ENCODE results near the gene FBLN7.

Gene FBLN7

DNA sequence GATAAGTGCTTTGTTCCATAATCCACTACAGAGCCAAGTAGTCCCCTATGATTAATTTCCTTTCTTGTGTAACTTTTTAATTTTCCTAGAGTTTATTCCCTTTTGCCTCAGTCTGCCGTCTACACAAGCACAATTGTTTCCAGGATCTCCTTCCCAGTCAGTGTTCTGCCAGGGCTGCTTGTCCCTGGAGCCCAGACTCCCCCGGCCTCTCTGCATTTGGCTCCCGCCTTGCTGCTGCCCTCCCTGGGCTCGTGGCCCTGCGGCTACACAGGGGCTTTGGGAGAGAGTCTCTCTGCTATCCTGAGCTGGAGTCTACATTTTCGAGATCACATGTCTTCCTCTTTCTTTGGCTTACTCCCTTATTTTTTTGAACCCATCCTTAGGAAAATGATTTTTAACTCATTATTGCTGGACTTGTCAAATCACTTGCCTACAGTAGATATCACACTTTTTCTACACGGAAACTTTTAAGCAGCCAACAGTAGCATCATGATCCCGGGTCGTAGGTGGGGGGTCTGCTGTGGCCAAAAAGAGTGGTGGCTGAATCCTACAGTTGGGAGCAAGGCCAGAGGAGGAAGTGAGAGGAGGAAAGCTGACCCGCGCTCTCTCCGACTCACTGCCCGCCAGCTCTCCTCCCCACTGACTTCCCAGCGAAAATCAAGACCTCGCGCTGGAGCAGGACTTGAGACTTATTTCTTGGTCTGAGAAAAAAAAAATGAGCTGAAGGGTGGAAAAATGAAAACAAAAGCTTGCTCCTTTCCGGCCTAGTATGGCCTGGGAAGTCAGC is 9.4 kb downstream of the FBLN7 start:
- H3K9me3 ChIP-seq (ENCODE audit: low read length): no peaks in the 10 kb centered on the region
- no peaks in the 10 kb centered on the region for H3K27me3 ChIP-seq (ENCODE audit: insufficient read depth, low read length)
- H2AFZ ChIP-seq (ENCODE audit: low read depth, low read length): no peak overlapping the region
- H3K4me1 ChIP-seq (ENCODE audit: insufficient read depth, low read length): peaks cover 17% of the 10 kb centered on the region
- H3K4me3 ChIP-seq (ENCODE audit: low read length): no peak overlapping the region
- H3K36me3 ChIP-seq (ENCODE audit: insufficient read depth, low read length): no peaks in the 10 kb centered on the region

DNA sequence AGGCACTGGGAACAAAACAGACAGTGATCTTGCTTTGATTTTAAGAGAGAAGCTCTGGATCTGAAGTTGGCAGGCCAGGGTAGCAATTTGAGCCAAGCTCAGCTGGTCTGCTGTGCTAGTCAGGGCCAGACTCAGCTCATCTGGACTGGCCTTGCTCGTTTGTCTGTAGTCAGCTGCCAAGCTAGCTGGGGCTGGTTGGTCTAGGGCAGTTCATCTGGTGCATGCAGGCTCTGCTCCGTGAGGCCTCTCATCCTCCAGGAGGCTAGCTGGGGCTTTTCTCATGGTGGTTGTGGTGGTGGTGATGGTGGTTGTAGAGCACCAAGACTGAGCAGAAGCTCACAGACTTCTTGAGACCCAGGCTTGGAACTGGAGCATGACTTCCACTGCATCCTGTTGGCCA is 10.3 kb downstream of the FBLN7 start:
- Histone ChIP-seq H2AFZ (ENCODE audit: low read depth, low read length) (no peak overlapping the region), H3K36me3 (ENCODE audit: insufficient read depth, low read length) (no peaks in the 10 kb centered on the region), H3K27me3 (ENCODE audit: insufficient read depth, low read length) (no peaks in the 10 kb centered on the region), H3K9me3 (ENCODE audit: low read length) (no peaks in the 10 kb centered on the region), H3K4me3 (ENCODE audit: low read length) (no peak overlapping the region), H3K4me1 (ENCODE audit: insufficient read depth, low read length) (peaks cover 17% of the 10 kb centered on the region)

DNA sequence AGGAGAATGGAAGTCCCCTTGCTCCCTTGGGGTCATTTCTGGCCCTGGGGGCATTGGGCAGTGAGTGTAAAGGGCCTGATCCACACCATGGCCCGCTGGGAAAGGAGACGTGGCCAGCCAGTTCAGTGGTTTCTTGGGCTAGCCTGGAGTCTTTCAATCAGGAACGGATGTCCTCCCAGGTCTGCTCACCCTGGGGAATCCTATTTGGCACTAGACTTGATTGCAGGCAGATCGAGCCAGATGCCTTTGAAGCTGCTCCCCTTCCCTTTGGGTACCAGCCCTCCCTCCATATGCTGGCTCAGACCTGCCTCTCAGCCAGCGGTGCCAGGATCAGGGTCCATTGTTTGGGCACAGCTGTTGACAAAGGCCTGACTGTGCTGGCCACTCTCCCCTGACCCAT is 11.0 kb downstream of the FBLN7 start:
- H3K27me3 ChIP-seq (ENCODE audit: insufficient read depth, low read length): no peaks in the 10 kb centered on the region
- H3K36me3 ChIP-seq (ENCODE audit: insufficient read depth, low read length): no peaks in the 10 kb centered on the region
- no peak overlapping the region for H2AFZ ChIP-seq (ENCODE audit: low read depth, low read length)
- no peaks in the 10 kb centered on the region for H3K9me3 ChIP-seq (ENCODE audit: low read length)
- peaks cover 17% of the 10 kb centered on the region for H3K4me1 ChIP-seq (ENCODE audit: insufficient read depth, low read length)
- no peak overlapping the region for H3K4me3 ChIP-seq (ENCODE audit: low read length)

DNA sequence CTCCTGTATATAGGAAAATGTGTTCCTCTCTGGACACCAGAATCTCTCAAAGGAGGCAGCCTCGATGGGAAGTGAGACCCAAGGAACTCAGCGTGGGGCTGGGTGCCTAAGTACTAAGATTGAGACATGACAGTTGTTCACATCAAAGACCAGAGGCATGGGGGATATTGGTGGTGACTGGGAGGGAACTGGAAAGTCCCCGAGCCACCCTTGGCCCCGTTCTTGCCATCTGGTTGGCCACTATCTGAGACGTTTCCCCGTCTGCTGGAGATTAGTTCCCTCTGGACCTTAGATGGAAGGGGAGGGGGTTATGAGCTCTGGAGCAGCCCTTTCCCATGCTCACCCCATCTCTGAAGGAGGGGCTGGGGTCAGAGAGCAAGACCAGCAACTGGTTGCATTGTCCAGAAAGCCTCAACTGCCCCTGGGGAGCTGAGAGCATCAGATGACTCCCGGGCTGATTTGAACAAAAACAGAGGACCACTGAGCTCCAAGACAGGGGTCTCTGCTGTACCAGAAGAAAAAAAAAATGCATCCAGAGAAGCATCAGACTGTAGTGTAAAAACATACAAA is 11.8 kb downstream of the FBLN7 start:
- Histone ChIP-seq H3K36me3 (ENCODE audit: insufficient read depth, low read length) (no peaks in the 10 kb centered on the region), H3K4me1 (ENCODE audit: insufficient read depth, low read length) (peaks cover 17% of the 10 kb centered on the region), H2AFZ (ENCODE audit: low read depth, low read length) (peak overlapping the region; percentile 9), H3K4me3 (ENCODE audit: low read length) (no peak overlapping the region), H3K27me3 (ENCODE audit: insufficient read depth, low read length) (no peaks in the 10 kb centered on the region), H3K9me3 (ENCODE audit: low read length) (no peaks in the 10 kb centered on the region)

DNA sequence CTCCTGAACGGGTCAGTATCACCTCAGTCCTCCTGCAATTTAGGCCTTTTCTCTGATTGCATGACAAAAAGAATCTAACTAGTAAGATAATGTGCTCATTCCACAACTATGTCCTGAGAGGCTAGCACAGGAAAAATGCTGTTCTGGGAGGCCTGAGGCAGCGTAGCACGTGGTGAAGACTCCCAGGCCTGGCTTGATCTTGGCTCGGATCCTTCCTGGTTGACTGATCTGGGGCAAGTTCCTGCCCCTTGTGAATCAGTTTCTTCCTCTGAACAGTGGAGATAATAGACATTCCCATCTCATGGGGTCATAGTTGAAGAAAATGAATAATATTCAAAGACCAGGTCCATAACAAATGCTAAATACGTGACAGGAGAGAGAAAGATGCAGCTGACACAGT is 12.3 kb downstream of the FBLN7 start:
- Histone ChIP-seq H3K27me3 (ENCODE audit: insufficient read depth, low read length) (no peaks in the 10 kb centered on the region), H3K36me3 (ENCODE audit: insufficient read depth, low read length) (no peaks in the 10 kb centered on the region), H3K4me1 (ENCODE audit: insufficient read depth, low read length) (peaks cover 17% of the 10 kb centered on the region), H3K9me3 (ENCODE audit: low read length) (no peaks in the 10 kb centered on the region), H2AFZ (ENCODE audit: low read depth, low read length) (peak overlapping the region; percentile 9), H3K4me3 (ENCODE audit: low read length) (no peak overlapping the region)

DNA sequence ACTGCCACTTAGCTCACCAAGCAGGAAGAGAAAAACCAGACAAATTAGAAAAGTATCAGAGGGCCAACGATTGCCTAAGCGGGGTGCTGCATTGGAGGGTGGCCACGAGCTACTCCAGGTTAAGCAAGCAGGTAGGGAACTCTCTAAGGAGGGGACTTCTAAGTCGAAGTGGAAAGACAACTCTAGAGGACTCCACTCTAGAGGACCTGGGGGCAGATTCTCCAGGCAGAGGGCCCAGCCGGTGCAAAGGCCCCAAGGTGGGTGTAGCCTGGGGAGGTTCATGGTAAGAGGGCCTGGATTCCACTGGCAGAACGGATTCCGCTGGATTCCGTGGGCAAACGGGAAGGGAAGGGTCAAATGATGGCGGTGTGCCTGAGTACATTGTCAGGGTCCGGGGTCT is 12.7 kb downstream of the FBLN7 start:
- Histone ChIP-seq H3K4me3 (ENCODE audit: low read length) (no peak overlapping the region), H3K27me3 (ENCODE audit: insufficient read depth, low read length) (no peaks in the 10 kb centered on the region), H3K4me1 (ENCODE audit: insufficient read depth, low read length) (peaks cover 17% of the 10 kb centered on the region), H3K36me3 (ENCODE audit: insufficient read depth, low read length) (no peaks in the 10 kb centered on the region), H2AFZ (ENCODE audit: low read depth, low read length) (peak overlapping the region; percentile 9), H3K9me3 (ENCODE audit: low read length) (no peaks in the 10 kb centered on the region)

DNA sequence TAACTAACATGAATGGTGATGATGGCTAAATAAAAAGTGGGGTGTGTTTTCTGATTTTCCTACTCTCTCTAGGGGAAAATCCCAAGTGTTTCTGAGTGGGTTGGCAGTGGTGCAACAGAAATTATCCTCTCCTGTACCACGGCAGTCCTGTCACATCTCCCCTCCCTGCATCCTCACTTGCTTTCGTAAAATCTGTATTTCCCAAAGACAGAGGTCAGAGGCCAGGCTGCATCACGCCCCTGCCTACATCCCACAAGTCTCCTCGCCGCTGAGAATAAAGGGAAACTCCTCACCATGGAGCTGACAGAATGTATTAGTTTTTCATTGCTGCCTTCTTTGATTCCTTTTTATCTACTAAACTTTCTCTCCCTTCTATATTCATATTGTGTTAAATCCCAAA is 13.1 kb downstream of the FBLN7 start:
- H2AFZ ChIP-seq (ENCODE audit: low read depth, low read length): no peak overlapping the region
- H3K9me3 ChIP-seq (ENCODE audit: low read length): no peaks in the 10 kb centered on the region
- H3K4me3 ChIP-seq (ENCODE audit: low read length): no peak overlapping the region
- no peaks in the 10 kb centered on the region for H3K27me3 ChIP-seq (ENCODE audit: insufficient read depth, low read length)
- H3K36me3 ChIP-seq (ENCODE audit: insufficient read depth, low read length): no peaks in the 10 kb centered on the region
- peaks cover 17% of the 10 kb centered on the region for H3K4me1 ChIP-seq (ENCODE audit: insufficient read depth, low read length)

DNA sequence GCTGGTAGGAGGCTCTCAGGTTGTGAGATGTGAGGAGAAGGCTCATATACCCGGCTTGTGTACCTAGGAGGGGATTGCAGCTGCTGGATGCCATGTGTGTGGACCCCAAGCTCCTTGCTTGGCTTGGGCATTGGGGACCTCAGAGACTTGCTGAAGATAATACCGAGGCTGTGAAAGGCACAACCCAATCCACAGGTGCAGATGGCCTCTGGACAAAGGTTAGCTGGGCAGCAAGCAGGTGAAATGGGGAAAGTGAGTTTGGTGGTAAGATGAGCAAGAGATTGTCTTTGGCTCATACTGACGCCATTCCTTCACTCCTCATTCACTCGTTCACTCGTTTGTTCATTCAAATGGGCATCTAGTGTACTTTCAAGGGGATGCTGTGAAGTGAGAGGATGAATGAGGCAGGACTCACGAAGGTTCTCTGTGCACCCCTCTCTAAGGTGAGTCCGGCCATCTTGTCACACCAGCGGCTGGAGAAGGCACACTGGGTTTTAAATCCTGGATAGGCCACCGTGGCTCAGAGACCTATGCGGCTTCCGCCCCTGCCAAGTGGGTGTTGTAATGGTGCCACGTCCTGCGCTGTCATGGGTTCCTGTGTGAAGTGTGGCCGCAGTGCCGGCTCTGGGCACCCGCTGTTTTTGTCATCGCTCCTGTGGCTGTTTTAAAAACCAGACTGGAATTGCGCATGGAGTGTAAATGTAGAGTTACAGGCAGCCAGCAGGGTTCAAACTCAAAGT is 13.7 kb downstream of the FBLN7 start:
- peaks cover 17% of the 10 kb centered on the region for H3K4me1 ChIP-seq (ENCODE audit: insufficient read depth, low read length)
- H3K36me3 ChIP-seq (ENCODE audit: insufficient read depth, low read length): no peaks in the 10 kb centered on the region
- no peak overlapping the region for H2AFZ ChIP-seq (ENCODE audit: low read depth, low read length)

DNA sequence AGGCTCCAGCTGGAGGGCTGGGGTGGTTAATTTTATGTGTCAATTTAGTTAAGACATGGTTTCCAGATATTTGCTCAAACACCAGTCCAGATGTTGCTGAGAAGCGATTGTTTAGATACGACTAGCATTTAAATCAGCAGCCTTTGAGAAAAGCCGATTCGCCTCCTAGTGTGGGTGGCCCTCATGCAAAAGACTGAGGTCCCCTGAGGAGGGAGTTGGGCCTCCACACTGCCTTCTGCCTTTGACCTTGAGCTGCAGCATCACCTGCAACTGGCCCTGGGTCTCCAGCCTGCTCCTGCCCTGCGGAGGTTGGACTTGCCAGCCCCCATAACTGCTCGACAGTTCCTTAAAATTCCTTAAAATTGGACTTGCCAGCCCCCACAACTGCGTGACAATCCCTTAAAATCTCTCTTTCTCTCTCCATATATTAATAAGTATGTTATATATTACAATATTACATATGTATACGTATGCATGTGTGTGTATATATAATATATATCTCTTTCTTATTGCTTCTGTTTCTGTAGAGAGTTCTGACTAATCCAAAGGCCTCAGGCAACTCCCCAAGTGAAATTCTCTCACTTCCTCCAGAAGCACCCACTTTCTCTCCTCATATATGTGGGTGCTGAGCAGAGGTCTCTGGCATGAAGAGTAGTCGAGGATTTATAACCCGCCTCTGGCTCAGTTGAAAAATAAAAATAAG is 14.4 kb downstream of the FBLN7 start:
- H3K9me3 ChIP-seq (ENCODE audit: low read length): no peaks in the 10 kb centered on the region
- H3K4me3 ChIP-seq (ENCODE audit: low read length): no peak overlapping the region
- no peaks in the 10 kb centered on the region for H3K27me3 ChIP-seq (ENCODE audit: insufficient read depth, low read length)
- peaks cover 17% of the 10 kb centered on the region for H3K4me1 ChIP-seq (ENCODE audit: insufficient read depth, low read length)
- no peak overlapping the region for H2AFZ ChIP-seq (ENCODE audit: low read depth, low read length)
- H3K36me3 ChIP-seq (ENCODE audit: insufficient read depth, low read length): no peaks in the 10 kb centered on the region

More for the DNA sequence above, 13.7 kb downstream of the FBLN7 start:
- H3K4me3 ChIP-seq (ENCODE audit: low read length): no peak overlapping the region
- no peaks in the 10 kb centered on the region for H3K27me3 ChIP-seq (ENCODE audit: insufficient read depth, low read length)
- no peaks in the 10 kb centered on the region for H3K9me3 ChIP-seq (ENCODE audit: low read length)

DNA sequence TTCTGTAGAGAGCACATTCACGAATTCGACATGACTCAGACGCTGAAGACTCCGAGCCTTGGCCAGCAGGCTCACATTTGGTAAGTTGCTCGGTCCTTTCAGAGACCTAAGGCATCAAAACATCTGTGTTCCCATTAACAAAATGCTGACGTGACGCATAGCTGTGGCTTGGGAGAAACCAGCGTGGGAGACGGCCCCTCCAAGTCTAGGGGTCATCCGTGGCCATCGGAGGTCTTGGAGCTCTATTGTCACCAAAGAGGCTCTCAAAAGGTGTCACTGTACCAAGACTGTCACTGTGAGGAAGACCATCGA is 14.9 kb downstream of the FBLN7 start:
- Histone ChIP-seq H3K4me1 (ENCODE audit: insufficient read depth, low read length) (peaks cover 17% of the 10 kb centered on the region), H3K27me3 (ENCODE audit: insufficient read depth, low read length) (no peaks in the 10 kb centered on the region), H3K4me3 (ENCODE audit: low read length) (no peak overlapping the region), H2AFZ (ENCODE audit: low read depth, low read length) (no peak overlapping the region), H3K36me3 (ENCODE audit: insufficient read depth, low read length) (no peaks in the 10 kb centered on the region), H3K9me3 (ENCODE audit: low read length) (no peaks in the 10 kb centered on the region)

DNA sequence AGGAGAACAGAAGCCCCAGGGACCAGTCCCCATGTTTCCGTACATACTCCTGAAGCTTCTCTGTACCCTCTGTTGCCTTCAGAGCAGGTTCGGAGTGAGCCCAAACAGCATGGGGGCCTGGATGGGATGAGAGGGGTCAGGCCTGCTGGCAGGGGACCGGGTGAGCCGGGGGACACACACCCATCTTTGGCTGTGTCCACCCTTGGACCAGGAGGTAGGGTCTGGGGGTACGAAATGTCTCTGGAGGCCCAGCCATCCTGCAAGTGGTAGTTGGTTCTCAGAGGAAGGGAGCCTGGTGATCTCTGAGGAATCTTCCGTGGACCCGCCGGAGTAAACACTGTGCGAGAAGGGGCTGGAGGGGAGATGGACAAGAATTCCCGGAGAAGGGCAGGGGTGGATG is 15.3 kb downstream of the FBLN7 start:
- H3K36me3 ChIP-seq (ENCODE audit: insufficient read depth, low read length): no peaks in the 10 kb centered on the region
- H3K27me3 ChIP-seq (ENCODE audit: insufficient read depth, low read length): no peaks in the 10 kb centered on the region
- H2AFZ ChIP-seq (ENCODE audit: low read depth, low read length): no peak overlapping the region
- H3K4me1 ChIP-seq (ENCODE audit: insufficient read depth, low read length): peaks cover 17% of the 10 kb centered on the region
- H3K9me3 ChIP-seq (ENCODE audit: low read length): no peaks in the 10 kb centered on the region
- no peak overlapping the region for H3K4me3 ChIP-seq (ENCODE audit: low read length)

DNA sequence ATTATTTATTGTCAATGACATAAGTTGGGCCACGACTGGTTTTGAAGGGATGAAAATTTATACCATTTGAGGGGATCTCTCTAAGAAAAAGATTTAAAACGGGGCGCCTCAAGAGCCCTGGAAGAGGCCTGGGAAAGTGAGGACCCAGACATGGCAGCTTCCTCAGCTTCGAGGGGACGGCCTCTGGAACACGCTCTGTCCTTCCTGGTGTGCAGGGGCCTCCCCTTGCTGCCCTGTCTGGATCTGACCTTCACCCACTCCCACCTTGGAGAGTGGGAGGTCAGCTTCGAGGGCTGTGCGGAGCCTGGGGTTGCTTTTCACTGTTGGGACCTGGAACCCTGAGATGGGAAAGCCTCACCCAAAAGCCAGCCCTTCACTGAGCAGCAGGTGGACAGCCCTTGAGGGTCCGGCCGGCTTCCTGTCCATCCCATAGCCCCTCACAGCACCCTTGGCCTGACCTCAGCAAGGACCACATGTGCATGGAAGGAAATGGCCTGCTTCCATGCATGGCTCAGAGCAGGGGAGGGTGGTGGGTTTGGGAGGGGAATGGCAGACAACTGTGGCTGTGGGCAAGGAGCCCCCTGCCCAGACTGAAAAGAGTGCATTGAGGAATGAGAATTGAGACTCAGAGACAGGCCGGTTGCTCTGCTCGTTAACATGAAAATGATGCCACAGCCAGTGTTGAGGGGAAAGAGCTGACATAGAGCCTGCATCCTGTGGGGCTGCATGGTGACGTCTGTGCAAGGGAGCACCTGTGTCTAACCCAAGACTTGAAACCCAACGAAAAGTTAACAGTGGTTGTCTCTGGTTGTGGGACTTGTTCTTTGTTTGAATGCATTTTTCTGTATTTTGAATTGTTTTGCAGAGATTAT is 16.3 kb downstream of the FBLN7 start:
- no peaks in the 10 kb centered on the region for H3K36me3 ChIP-seq (ENCODE audit: insufficient read depth, low read length)

More for the DNA sequence above, 16.3 kb downstream of the FBLN7 start:
- H2AFZ ChIP-seq (ENCODE audit: low read depth, low read length): no peak overlapping the region
- H3K27me3 ChIP-seq (ENCODE audit: insufficient read depth, low read length): no peaks in the 10 kb centered on the region
- H3K4me1 ChIP-seq (ENCODE audit: insufficient read depth, low read length): peaks cover 14% of the 10 kb centered on the region
- H3K4me3 ChIP-seq (ENCODE audit: low read length): no peak overlapping the region
- H3K9me3 ChIP-seq (ENCODE audit: low read length): no peaks in the 10 kb centered on the region

Measured in neuron (in vitro differentiated cells).